GM21423 (cell line): ENCODE results near the gene PRDM8.
"Not testable (repeated sequence)": the region's sequence is repeated elsewhere in the genome, so short reads cannot be mapped to it uniquely, and the experiment has no call there.

Experiments
- ATAC-seq: cut with Tn5 transposase; IDR thresholded peaks from one replicate; pipeline ENCODE4 v1.9.1; 2021; ENCODE audit warnings: mild to moderate bottlenecking, moderate library complexity; ENCODE audit not compliant: unreplicated experiment

The PRDM8 gene

GRCh38 chr4:80225595-80225994 is 28.3 kb downstream of the PRDM8 start:
- no peak for ATAC-seq

GRCh38 chr4:80226094-80226493 is 28.8 kb downstream of the PRDM8 start:
- no peak for ATAC-seq

- ATAC-seq: no peak
Measured at GRCh38 chr4:80228460-80228859, 31.2 kb downstream of the PRDM8 start.

- no peak for ATAC-seq
Measured at GRCh38 chr4:80229128-80229527, 31.8 kb downstream of the PRDM8 start.

DNA sequence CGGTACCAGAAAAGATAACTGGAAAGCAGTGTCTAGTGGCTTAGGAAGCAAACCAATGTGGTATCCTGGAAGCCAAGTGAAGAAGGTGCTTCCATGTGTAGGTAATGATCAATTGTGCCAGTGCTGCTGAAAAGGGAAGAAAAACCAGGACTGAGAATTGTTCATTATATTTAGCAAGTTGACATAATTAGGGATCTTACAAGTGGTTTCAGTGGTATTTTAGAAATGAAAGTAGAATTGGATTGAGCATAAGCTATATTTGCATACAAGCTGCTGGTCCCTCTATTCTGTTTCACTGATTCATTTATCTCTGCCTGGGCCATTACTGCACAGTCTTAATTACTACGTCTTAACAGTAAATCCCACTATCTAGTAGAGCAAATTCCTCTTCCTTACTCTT is 32.3 kb downstream of the PRDM8 start:
- ATAC-seq: peak; percentile 92

- ATAC-seq: no peak
Measured at GRCh38 chr4:80231180-80231579, 33.9 kb downstream of the PRDM8 start.

- no peak for ATAC-seq
Measured at GRCh38 chr4:80232707-80233370, 35.5 kb downstream of the PRDM8 start.

DNA sequence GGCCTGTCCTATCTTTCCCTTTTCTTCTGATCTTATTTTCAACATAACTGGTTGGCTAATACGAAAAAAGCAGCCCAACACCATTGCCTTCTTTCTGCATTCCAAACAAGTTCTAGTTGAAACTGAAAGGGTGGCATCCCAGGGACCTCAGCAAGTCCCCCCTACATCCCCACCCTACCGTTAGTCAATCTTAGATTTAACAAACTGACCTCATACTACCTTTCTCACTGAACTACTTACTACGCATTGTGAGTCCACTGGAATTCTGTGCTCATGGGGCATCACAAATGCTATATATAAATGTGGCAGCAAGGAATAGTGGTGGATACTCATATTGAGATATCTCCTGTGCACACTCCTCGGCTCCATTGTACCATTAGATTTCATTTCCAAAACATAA is 36.1 kb downstream of the PRDM8 start:
- ATAC-seq: no peak

- ATAC-seq: no peak
Measured at GRCh38 chr4:80235451-80235850, 38.1 kb downstream of the PRDM8 start.

GRCh38 chr4:80237992-80238391 is 40.7 kb downstream of the PRDM8 start:
- no peak for ATAC-seq

GRCh38 chr4:80239480-80240150 is 42.3 kb downstream of the PRDM8 start:
- ATAC-seq: no peak

GRCh38 chr4:80240976-80241375 is 43.7 kb downstream of the PRDM8 start:
- ATAC-seq: no peak

DNA sequence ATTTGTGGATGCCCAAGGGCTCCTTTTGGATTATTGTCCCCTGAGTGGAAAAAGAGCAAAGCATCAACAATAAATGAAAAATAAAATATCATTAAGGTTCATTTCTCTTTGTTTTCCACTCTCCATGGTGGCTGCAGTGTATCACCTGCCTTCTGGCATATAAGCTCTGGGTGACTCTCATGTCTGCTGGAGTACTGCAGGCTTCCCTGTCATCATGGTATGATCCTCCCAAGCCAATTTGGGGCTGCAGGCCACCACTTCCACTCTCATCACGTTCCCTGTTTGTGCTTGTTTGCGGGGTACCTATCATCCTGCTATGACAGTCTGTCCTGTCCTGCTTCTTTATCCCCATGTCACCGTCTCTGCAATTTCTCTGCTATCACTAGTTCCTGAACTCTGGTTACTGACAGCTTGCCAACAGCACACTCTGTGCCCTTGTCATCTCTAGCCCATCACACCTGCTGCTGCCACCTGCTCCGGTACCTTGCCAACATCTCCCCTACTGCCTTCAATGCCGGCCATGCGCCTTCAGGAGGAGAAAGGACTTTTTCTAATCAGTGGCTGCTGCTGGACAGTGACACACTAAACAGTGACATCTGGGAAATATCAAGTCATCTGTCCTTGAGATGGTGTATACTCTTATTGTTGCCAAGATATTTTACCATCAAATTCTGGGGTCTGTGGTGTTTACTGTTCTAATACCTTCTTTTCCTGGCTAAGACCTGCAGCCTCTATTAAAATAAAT is 46.1 kb downstream of the PRDM8 start:
- ATAC-seq: no peak

DNA sequence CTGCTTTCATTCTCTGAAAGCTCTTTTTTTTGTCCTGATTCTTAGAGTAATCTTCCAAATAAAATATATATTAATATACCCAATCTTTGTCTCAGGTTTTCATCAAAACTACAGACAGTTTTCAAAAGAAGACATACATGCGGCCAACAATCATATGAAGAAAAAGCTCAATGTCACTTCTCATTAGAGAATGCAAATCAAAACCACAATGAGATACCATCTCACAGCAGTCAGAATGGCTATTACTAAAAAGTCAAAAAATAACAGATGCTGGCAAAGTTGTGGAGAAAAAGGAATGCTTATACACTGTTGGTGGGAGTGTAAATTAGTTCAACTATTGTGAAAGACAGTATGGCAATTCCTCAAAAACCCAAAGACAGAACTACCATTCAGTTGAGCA is 50.2 kb downstream of the PRDM8 start:
- not testable (repeated sequence) for ATAC-seq

DNA sequence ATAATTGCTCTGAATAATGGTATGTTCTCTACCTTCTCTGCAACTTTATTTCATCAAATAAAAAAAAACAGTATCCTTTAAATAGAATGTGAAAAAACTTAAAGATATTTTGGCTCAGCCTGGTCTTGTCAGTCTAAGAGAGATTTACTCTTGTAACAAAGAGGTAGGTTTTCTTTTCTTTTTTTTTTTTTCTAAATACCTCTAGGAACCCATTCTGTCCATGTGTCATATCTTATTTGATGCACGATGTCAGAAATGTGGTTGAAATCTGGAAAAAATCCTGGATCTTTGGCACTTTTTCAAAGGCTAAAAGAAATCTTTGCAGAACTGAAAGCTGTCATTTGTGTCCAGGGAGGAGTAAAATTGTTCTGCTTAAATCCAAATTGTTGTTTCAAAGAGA is 51.8 kb downstream of the PRDM8 start:
- no peak for ATAC-seq

GRCh38 chr4:80252427-80252826 is 55.1 kb downstream of the PRDM8 start:
- ATAC-seq: no peak

DNA sequence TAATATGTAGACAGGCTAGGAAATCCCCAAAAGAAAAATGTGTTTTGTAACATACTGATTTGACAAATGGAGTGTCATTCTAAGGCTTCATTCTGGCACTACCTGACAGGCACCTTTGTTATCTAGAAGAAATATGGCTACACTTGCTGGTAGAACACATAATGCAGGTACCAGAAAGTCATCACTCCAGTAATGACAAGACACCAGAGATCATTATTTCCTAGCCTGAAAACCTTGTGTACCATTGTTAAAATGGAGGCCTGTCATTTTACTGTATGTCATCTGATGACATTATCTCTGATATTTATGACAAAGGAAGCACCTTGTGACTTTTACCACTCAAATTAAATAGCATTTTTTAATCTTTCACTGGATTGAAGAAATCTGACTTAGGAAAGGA is 55.6 kb downstream of the PRDM8 start:
- no peak for ATAC-seq

GRCh38 chr4:80253510-80253909 is 56.2 kb downstream of the PRDM8 start:
- no peak for ATAC-seq
